Natural killer cell (primary cell): ENCODE data around the gene IMMP1L. TPM values are rescaled to one million over a fixed set of nuclear protein-coding genes. Genes with fewer than 3 reads are reported as not detected.
A peak's percentile ranks its signal among the peaks of the same experiment; 100 is the strongest.

ENCODE experiments used
- ATAC-seq, 3 donors: fragments of 150-1000 bp in 2 of 3; fragments of 200-7000 bp in 1 of 3; cut with Tn5 transposase; 1 replicate in 1 of 3; 2 replicates in 2 of 3; pipeline ENCODE4 v1.10.0; 2021; ENCODE audit warnings: mild to moderate bottlenecking in 2 of 3, moderate library complexity in 2 of 3
- DNase-seq, 2 donors: peaks; one replicate each; pipeline versions ENCODE4 v3.0.0 to v3.0.0-alpha.2; 2013 to 2021; ENCODE audit warnings: mixed read lengths in 1 of 2
- H3K27ac ChIP-seq: one replicate; pipeline ENCODE4 v1.5.1; 2013; ENCODE audit warnings: mild to moderate bottlenecking, low read length
- H3K27me3 ChIP-seq: one replicate; pipeline ENCODE4 v1.6.1; 2013; ENCODE audit warnings: low read length; ENCODE audit not compliant: control insufficient read depth, insufficient read depth
- H3K36me3 ChIP-seq: one replicate; pipeline ENCODE4 v1.6.1; 2013; ENCODE audit warnings: low read length; ENCODE audit not compliant: control insufficient read depth, insufficient read depth
- H3K4me1 ChIP-seq: one replicate; pipeline ENCODE4 v1.6.1; 2013; ENCODE audit warnings: low read length; ENCODE audit not compliant: control insufficient read depth, insufficient read depth
- H3K4me3 ChIP-seq: one replicate; pipeline ENCODE4 v1.5.1; 2013; ENCODE audit warnings: low read length
- H3K9me3 ChIP-seq: one replicate; pipeline ENCODE4 v1.6.1; 2013; ENCODE audit warnings: low read length; ENCODE audit not compliant: control insufficient read depth, insufficient read depth
- H3K27ac Mint-ChIP-seq, 2 donors: one replicate each; pipeline ENCODE4 v1.8.0; 2022; ENCODE audit warnings: mild to moderate bottlenecking in 2 of 2, mixed read lengths in 2 of 2, moderate library complexity in 1 of 2
- H3K27me3 Mint-ChIP-seq, 2 donors: one replicate each; pipeline ENCODE4 v1.8.0; 2022; ENCODE audit warnings: low read depth in 2 of 2, mixed read lengths in 2 of 2
- H3K36me3 Mint-ChIP-seq: one replicate; pipeline ENCODE4 v1.8.0; 2022; ENCODE audit warnings: mixed read lengths
- H3K4me1 Mint-ChIP-seq, 2 donors: one replicate each; pipeline ENCODE4 v1.8.0; 2022; ENCODE audit warnings: mixed read lengths in 2 of 2
- H3K4me3 Mint-ChIP-seq: one replicate; pipeline ENCODE4 v1.8.0; 2022; ENCODE audit warnings: mild to moderate bottlenecking, moderate library complexity, mixed read lengths
- H3K9me3 Mint-ChIP-seq, 2 donors: one replicate each; pipeline ENCODE4 v1.8.0; 2022; ENCODE audit warnings: mixed read lengths in 2 of 2
- WGBS: methylation state at CpG from one replicate; pipeline ENCODE4 v1.1.7; 2013; ENCODE audit warnings: missing lambda C conversion rate; ENCODE audit not compliant: insufficient coverage; 5-methylcytosine and 5-hydroxymethylcytosine counted together
- intact Hi-C: fragments of 100-400 bp; cut with micrococcal nuclease; formaldehyde crosslinking; loops from one replicate; pipeline ENCODE4 v1.14.2; 2022
- total RNA-seq, 4 donors: library from RNA; stranded (reverse); fragments of 120-200 nt in 1 of 4; gene quantifications; one replicate each; pipeline versions ENCODE4 v1.2.3 to v1.2.4, GENCODE V29; 2013 to 2022
- TF ChIP-seq, protein P1 (sequence below): fragments of 200-600 bp; IDR thresholded peaks from one replicate; pipeline ENCODE4 v1.8.0; 2022; ENCODE audit warnings: antibody characterized with exemption

The IMMP1L gene
- 10 to 100 TPM; 12.0 to 17.3 (median 15.7) TPM for total RNA-seq
- total RNA-seq (2013), result 34.4 TPM

GRCh38 chr11:31509429-31510345, at the start of gene IMMP1L, which contains the start of gene ELP4:
Gene IMMP1L (minus strand): TSS chr11:31509622. CDS start chr11:31463276, 46,346 bp downstream.
Gene ELP4 (plus strand): TSS chr11:31509767. CDS start chr11:31509785, 18 bp downstream.
- H3K4me1 ChIP-seq, result no peaks in the 10 kb centered on the region
- peak within 1 kb of the TSS; percentile 93 for H3K27ac ChIP-seq
- TF ChIP-seq, protein P1, sequence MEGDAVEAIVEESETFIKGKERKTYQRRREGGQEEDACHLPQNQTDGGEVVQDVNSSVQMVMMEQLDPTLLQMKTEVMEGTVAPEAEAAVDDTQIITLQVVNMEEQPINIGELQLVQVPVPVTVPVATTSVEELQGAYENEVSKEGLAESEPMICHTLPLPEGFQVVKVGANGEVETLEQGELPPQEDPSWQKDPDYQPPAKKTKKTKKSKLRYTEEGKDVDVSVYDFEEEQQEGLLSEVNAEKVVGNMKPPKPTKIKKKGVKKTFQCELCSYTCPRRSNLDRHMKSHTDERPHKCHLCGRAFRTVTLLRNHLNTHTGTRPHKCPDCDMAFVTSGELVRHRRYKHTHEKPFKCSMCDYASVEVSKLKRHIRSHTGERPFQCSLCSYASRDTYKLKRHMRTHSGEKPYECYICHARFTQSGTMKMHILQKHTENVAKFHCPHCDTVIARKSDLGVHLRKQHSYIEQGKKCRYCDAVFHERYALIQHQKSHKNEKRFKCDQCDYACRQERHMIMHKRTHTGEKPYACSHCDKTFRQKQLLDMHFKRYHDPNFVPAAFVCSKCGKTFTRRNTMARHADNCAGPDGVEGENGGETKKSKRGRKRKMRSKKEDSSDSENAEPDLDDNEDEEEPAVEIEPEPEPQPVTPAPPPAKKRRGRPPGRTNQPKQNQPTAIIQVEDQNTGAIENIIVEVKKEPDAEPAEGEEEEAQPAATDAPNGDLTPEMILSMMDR, result no peak
- no peaks in the 10 kb centered on the region for H3K36me3 ChIP-seq
- peak; percentile 93 to 98 for DNase-seq
- H3K27me3 ChIP-seq, result no peaks in the 10 kb centered on the region
- Mint-ChIP-seq H3K27ac (peak within 1 kb of the TSS; percentile 95 to 98), H3K36me3 (no peaks in the 10 kb centered on the region), H3K9me3 (no peaks in the 10 kb centered on the region), H3K4me3 (peak within 1 kb of the TSS; percentile 99), H3K27me3 (no peaks in the 10 kb centered on the region), H3K4me1 (peaks cover 41 to 47% of the 10 kb centered on the region in 2 donors)
- H3K4me3 ChIP-seq, result peak within 1 kb of the TSS; percentile 79
- H3K9me3 ChIP-seq, result no peaks in the 10 kb centered on the region
- intact Hi-C loops, result loop anchor here (2.0 to 10.0 kb wide), 4 partner anchors 139 to 1073 kb away; partner anchors contain the start of genes EIF3M and RCN1
- under 1% methylated on average over 43 of the region's 47 CpGs for WGBS
- peak; percentile 96 to 100 (median 98) for ATAC-seq

GRCh38 chr11:31558001-31558400, 48.6 kb upstream of the IMMP1L start:
- Histone ChIP-seq H3K27me3 (no peaks in the 10 kb centered on the region), H3K4me1 (no peaks in the 10 kb centered on the region), H3K9me3 (no peaks in the 10 kb centered on the region), H3K4me3 (no peak overlapping the region), H3K36me3 (no peaks in the 10 kb centered on the region), H3K27ac (no peak overlapping the region)
- TF ChIP-seq, protein P1, result no peak
- Mint-ChIP-seq H3K4me3 (no peak overlapping the region), H3K36me3 (no peaks in the 10 kb centered on the region), H3K4me1 (no peaks in the 10 kb centered on the region), H3K9me3 (no peaks in the 10 kb centered on the region), H3K27me3 (no peaks in the 10 kb centered on the region), H3K27ac (no peak overlapping the region)
- WGBS, result 87% methylated on average over 2 of the region's 2 CpGs
- ATAC-seq, result peak in 1 of 3 donors; percentile 38
- no peak for DNase-seq
- intact Hi-C loops, result no loop called here

GRCh38 chr11:31555938-31556337, 46.5 kb upstream of the IMMP1L start:
- Histone ChIP-seq H3K4me3 (no peak overlapping the region), H3K36me3 (no peaks in the 10 kb centered on the region), H3K27me3 (no peaks in the 10 kb centered on the region), H3K9me3 (no peaks in the 10 kb centered on the region), H3K27ac (no peak overlapping the region), H3K4me1 (no peaks in the 10 kb centered on the region)
- H3K4me1 Mint-ChIP-seq, result no peaks in the 10 kb centered on the region
- no peaks in the 10 kb centered on the region for H3K27me3 Mint-ChIP-seq
- H3K36me3 Mint-ChIP-seq, result no peaks in the 10 kb centered on the region
- intact Hi-C loops, result no loop called here
- WGBS, result no CpG with 5 or more reads among the region's 1 CpG
- no peaks in the 10 kb centered on the region for H3K9me3 Mint-ChIP-seq
- TF ChIP-seq, protein P1, result no peak
- no peak for ATAC-seq
- no peak overlapping the region for H3K4me3 Mint-ChIP-seq
- no peak overlapping the region for H3K27ac Mint-ChIP-seq
- DNase-seq, result no peak
